NCI-H2171 (cell line): ENCODE measurements around the gene TPRN.

ENCODE experiments used
- DNase-seq: peaks from one replicate; lab custom pipeline; 2025; lab: John Stamatoyannopoulos, UW

TPRN gene

GRCh38 chr9:137141976-137142936 lies 58.3 kb downstream of the TPRN start:
- no peak for DNase-seq
